Stimulated activated naive CD8-positive, alpha-beta T cell treated with anti-CD3 and anti-CD28 coated beads, Interleukin-15, Interleukin-2, amounts not matched to agents 100 ng/mL and 50 ng/mL, for 24 hours (primary cell): ENCODE data around the gene PCDHB10.
"Not testable (repeated sequence)": the region's sequence is repeated elsewhere in the genome, so short reads cannot be mapped to it uniquely, and the experiment has no call there.

Experiments used
- H3K27ac Mint-ChIP-seq: one replicate; pipeline ENCODE4 v1.8.0; 2021; ENCODE audit warnings: mild to moderate bottlenecking, mixed read lengths
- H3K27me3 Mint-ChIP-seq: one replicate; pipeline ENCODE4 v1.8.0; 2021; ENCODE audit warnings: mixed read lengths
- H3K36me3 Mint-ChIP-seq: one replicate; pipeline ENCODE4 v1.8.0; 2021; ENCODE audit warnings: low read depth, mixed read lengths
- H3K4me1 Mint-ChIP-seq: one replicate; pipeline ENCODE4 v1.8.0; 2021; ENCODE audit warnings: low read depth, mixed read lengths
- H3K4me3 Mint-ChIP-seq: one replicate; pipeline ENCODE4 v1.8.0; 2021; ENCODE audit warnings: mild to moderate bottlenecking, mixed read lengths
- H3K9me3 Mint-ChIP-seq: one replicate; pipeline ENCODE4 v1.8.0; 2021; ENCODE audit warnings: mixed read lengths

PCDHB10 gene

GRCh38 chr5:141192110-141192725 is at the start of gene PCDHB10:
PCDHB10 (plus strand) TSS chr5:141192353; CDS start chr5:141192553, 200 bp downstream.
- Mint-ChIP-seq H3K9me3 (peaks cover 36% of the 10 kb centered on the region), H3K27me3 (peaks cover 60% of the 10 kb centered on the region), H3K36me3 (peaks cover 11% of the 10 kb centered on the region), H3K27ac (no peak within 1 kb of the TSS), H3K4me3 (no peak within 1 kb of the TSS), H3K4me1 (no peaks in the 10 kb centered on the region)

- H3K4me3 Mint-ChIP-seq, result no peak within 1 kb of the TSS
- no peaks in the 10 kb centered on the region for H3K4me1 Mint-ChIP-seq
- peaks cover 45% of the 10 kb centered on the region for H3K27me3 Mint-ChIP-seq
- peaks cover 13% of the 10 kb centered on the region for H3K9me3 Mint-ChIP-seq
- H3K27ac Mint-ChIP-seq, result no peak within 1 kb of the TSS
- peaks cover 4% of the 10 kb centered on the region for H3K36me3 Mint-ChIP-seq
Observed at GRCh38 chr5:141149812-141150211, 42.3 kb upstream of the PCDHB10 start, which contains the start of gene PCDHB6. PCDHB6 (plus strand) TSS chr5:141150057; CDS start chr5:141150258, 201 bp downstream.

GRCh38 chr5:141150224-141150992 is 41.7 kb upstream of the PCDHB10 start:
- peaks cover 13% of the 10 kb centered on the region for H3K9me3 Mint-ChIP-seq

GRCh38 chr5:141150993-141151325 is 41.2 kb upstream of the PCDHB10 start:
- Mint-ChIP-seq H3K27ac (no peak overlapping the region), H3K36me3 (peaks cover 4% of the 10 kb centered on the region), H3K4me3 (no peak overlapping the region), H3K4me1 (no peaks in the 10 kb centered on the region), H3K9me3 (peaks cover 14% of the 10 kb centered on the region), H3K27me3 (peaks cover 52% of the 10 kb centered on the region)

More at GRCh38 chr5:141150224-141150992, 41.7 kb upstream of the PCDHB10 start:
- H3K27me3 Mint-ChIP-seq, result peaks cover 46% of the 10 kb centered on the region
- H3K4me3 Mint-ChIP-seq, result no peak overlapping the region
- no peaks in the 10 kb centered on the region for H3K4me1 Mint-ChIP-seq
- peaks cover 4% of the 10 kb centered on the region for H3K36me3 Mint-ChIP-seq
- no peak overlapping the region for H3K27ac Mint-ChIP-seq

- H3K27me3 Mint-ChIP-seq, result peaks cover 58% of the 10 kb centered on the region
- H3K4me3 Mint-ChIP-seq, H3K36me3 Mint-ChIP-seq, H3K4me1 Mint-ChIP-seq, H3K27ac Mint-ChIP-seq: not testable (repeated sequence)
- peaks cover 19% of the 10 kb centered on the region for H3K9me3 Mint-ChIP-seq
Observed at GRCh38 chr5:141151632-141152031, 40.5 kb upstream of the PCDHB10 start.

- not testable (repeated sequence) for H3K27ac Mint-ChIP-seq, H3K4me1 Mint-ChIP-seq, H3K4me3 Mint-ChIP-seq
- H3K27me3 Mint-ChIP-seq, result peaks cover 63% of the 10 kb centered on the region
- peaks cover 24% of the 10 kb centered on the region for H3K9me3 Mint-ChIP-seq
- peaks cover 11% of the 10 kb centered on the region for H3K36me3 Mint-ChIP-seq
Observed at GRCh38 chr5:141152096-141152495, 40.1 kb upstream of the PCDHB10 start.

GRCh38 chr5:141155540-141156374 is 36.4 kb upstream of the PCDHB10 start:
- H3K36me3 Mint-ChIP-seq, result peaks cover 7% of the 10 kb centered on the region
- peaks cover 23% of the 10 kb centered on the region for H3K9me3 Mint-ChIP-seq
- H3K4me1 Mint-ChIP-seq, result no peaks in the 10 kb centered on the region
- H3K27me3 Mint-ChIP-seq, result peaks cover 56% of the 10 kb centered on the region
- no peak overlapping the region for H3K27ac Mint-ChIP-seq
- no peak overlapping the region for H3K4me3 Mint-ChIP-seq

- not testable (repeated sequence) for H3K36me3 Mint-ChIP-seq, H3K4me1 Mint-ChIP-seq, H3K27ac Mint-ChIP-seq, H3K4me3 Mint-ChIP-seq
- Mint-ChIP-seq H3K27me3 (peaks cover 47% of the 10 kb centered on the region), H3K9me3 (peaks cover 19% of the 10 kb centered on the region)
Observed at GRCh38 chr5:141157356-141157755, 34.8 kb upstream of the PCDHB10 start.

- not testable (repeated sequence) for H3K27ac Mint-ChIP-seq, H3K4me1 Mint-ChIP-seq, H3K36me3 Mint-ChIP-seq, H3K4me3 Mint-ChIP-seq
- H3K27me3 Mint-ChIP-seq, result peaks cover 41% of the 10 kb centered on the region
- peaks cover 20% of the 10 kb centered on the region for H3K9me3 Mint-ChIP-seq
Observed at GRCh38 chr5:141157901-141158300, 34.3 kb upstream of the PCDHB10 start.

- Mint-ChIP-seq H3K4me1 (no peaks in the 10 kb centered on the region), H3K27ac (no peak within 1 kb of the TSS), H3K36me3 (peaks cover 3% of the 10 kb centered on the region), H3K9me3 (peaks cover 14% of the 10 kb centered on the region), H3K4me3 (no peak within 1 kb of the TSS), H3K27me3 (peaks cover 49% of the 10 kb centered on the region)
Observed at GRCh38 chr5:141172381-141173204, 19.6 kb upstream of the PCDHB10 start, which contains the start of gene PCDHB7. PCDHB7 (plus strand) TSS chr5:141172644; CDS start chr5:141172836, 192 bp downstream.

- Mint-ChIP-seq H3K27me3 (peaks cover 37% of the 10 kb centered on the region), H3K9me3 (peaks cover 14% of the 10 kb centered on the region)
- not testable (repeated sequence) for H3K27ac Mint-ChIP-seq, H3K36me3 Mint-ChIP-seq, H3K4me3 Mint-ChIP-seq, H3K4me1 Mint-ChIP-seq
Observed at GRCh38 chr5:141174291-141175104, 17.7 kb upstream of the PCDHB10 start.

- no peak overlapping the region for H3K27ac Mint-ChIP-seq
- H3K4me3 Mint-ChIP-seq, result no peak overlapping the region
- H3K27me3 Mint-ChIP-seq, result peaks cover 32% of the 10 kb centered on the region
- H3K4me1 Mint-ChIP-seq, result no peaks in the 10 kb centered on the region
- H3K36me3 Mint-ChIP-seq, result peaks cover 7% of the 10 kb centered on the region
- peaks cover 14% of the 10 kb centered on the region for H3K9me3 Mint-ChIP-seq
Observed at GRCh38 chr5:141175933-141176332, 16.2 kb upstream of the PCDHB10 start.

GRCh38 chr5:141177577-141178191 is 14.5 kb upstream of the PCDHB10 start, which contains the start of gene PCDHB8:
PCDHB8 (plus strand) TSS chr5:141177790; CDS start chr5:141178035, 245 bp downstream.
- H3K4me1 Mint-ChIP-seq, H3K36me3 Mint-ChIP-seq, H3K4me3 Mint-ChIP-seq, H3K27ac Mint-ChIP-seq: not testable (repeated sequence)
- Mint-ChIP-seq H3K27me3 (peaks cover 32% of the 10 kb centered on the region), H3K9me3 (peaks cover 16% of the 10 kb centered on the region)
